SK-N-SH treated with all-trans-retinoic acid at 6 μM for 48 hours (cell line): ENCODE data around the gene GRID1.

Experiments
- ATAC-seq: fragments of 200-7000 bp; cut with Tn5 transposase; 3 replicates; pipeline ENCODE4 v1.9.1; 2020; ENCODE audit warnings: mild to moderate bottlenecking, moderate library complexity
- ARNTL ChIP-seq: fragments of 450-650 bp; formaldehyde crosslinking; IDR thresholded peaks from 2 replicates; pipeline ENCODE4 v1.5.0; 2020; ENCODE audit warnings: low read depth, mild to moderate bottlenecking, moderate library complexity, borderline replicate concordance
- BACH2 ChIP-seq: fragments of 250-450 bp; sonication (Bioruptor Pico); IDR thresholded peaks from 2 replicates; pipeline ENCODE4 v1.9.0; 2021; ENCODE audit warnings: mild to moderate bottlenecking, borderline replicate concordance
- CSDC2 ChIP-seq: fragments of 250-450 bp; sonication (Bioruptor Pico); IDR thresholded peaks from 2 replicates; pipeline ENCODE4 v1.5.0; 2020; ENCODE audit warnings: mild to moderate bottlenecking, moderate library complexity
- ESRRG ChIP-seq: fragments of 250-450 bp; sonication (Bioruptor Pico); IDR thresholded peaks from 2 replicates; pipeline ENCODE4 v1.6.1; 2021; ENCODE audit warnings: mild to moderate bottlenecking
- GLIS3 ChIP-seq: fragments of 250-450 bp; sonication (Bioruptor Pico); IDR thresholded peaks from 2 replicates; pipeline ENCODE4 v1.5.0; 2020; ENCODE audit warnings: mild to moderate bottlenecking, moderate library complexity
- ISL1 ChIP-seq: fragments of 250-450 bp; sonication (Bioruptor Pico); IDR thresholded peaks from 2 replicates; pipeline ENCODE4 v2.1.2; 2022; ENCODE audit warnings: mild to moderate bottlenecking, moderate library complexity
- OSR1 ChIP-seq: fragments of 250-450 bp; sonication (Bioruptor Pico); IDR thresholded peaks from 2 replicates; pipeline ENCODE4 v1.8.0; 2022; ENCODE audit warnings: moderate library complexity, mild to moderate bottlenecking, inconsistent platforms
- PPARA ChIP-seq: fragments of 250-450 bp; sonication (Bioruptor Pico); IDR thresholded peaks from 2 replicates; pipeline ENCODE4 v1.5.0; 2020; ENCODE audit warnings: mild to moderate bottlenecking, borderline replicate concordance
- RARB ChIP-seq: fragments of 250-450 bp; sonication (Bioruptor Pico); IDR thresholded peaks from 2 replicates; pipeline ENCODE4 v1.8.0; 2021; ENCODE audit warnings: mild to moderate bottlenecking, moderate library complexity
- SNAI2 ChIP-seq: fragments of 250-450 bp; sonication (Bioruptor Pico); IDR thresholded peaks from 2 replicates; pipeline ENCODE4 v1.5.0; 2020; ENCODE audit warnings: mild to moderate bottlenecking, moderate library complexity
- TCF4 ChIP-seq: fragments of 250-450 bp; sonication (Bioruptor Pico); IDR thresholded peaks from 2 replicates; pipeline ENCODE4 v1.8.0; 2021; ENCODE audit warnings: mild to moderate bottlenecking, moderate library complexity, borderline replicate concordance
- TOX ChIP-seq: fragments of 250-450 bp; sonication (Bioruptor Pico); IDR thresholded peaks from 2 replicates; pipeline ENCODE4 v1.8.0; 2021; ENCODE audit warnings: mild to moderate bottlenecking, moderate library complexity, borderline replicate concordance
- ZC3H10 ChIP-seq: fragments of 250-450 bp; sonication (Bioruptor Pico); IDR thresholded peaks from 2 replicates; pipeline ENCODE4 v1.5.1; 2021; ENCODE audit warnings: mild to moderate bottlenecking, moderate library complexity
- ZFP30 ChIP-seq: fragments of 450-650 bp; formaldehyde crosslinking; IDR thresholded peaks from 2 replicates; pipeline ENCODE4 v1.5.0; 2022; ENCODE audit warnings: mild to moderate bottlenecking, moderate library complexity
- ZNF565 ChIP-seq: fragments of 450-650 bp; formaldehyde crosslinking; conservative IDR thresholded peaks from 2 replicates; pipeline ENCODE4 v1.5.0; 2020; ENCODE audit warnings: low read depth, mild to moderate bottlenecking, moderate library complexity
- ZNF70 ChIP-seq: fragments of 450-650 bp; formaldehyde crosslinking; IDR thresholded peaks from 2 replicates; pipeline ENCODE4 v1.5.0; 2020; ENCODE audit warnings: mild to moderate bottlenecking, moderate library complexity
- ZNF8 ChIP-seq: fragments of 450-650 bp; formaldehyde crosslinking; IDR thresholded peaks from 2 replicates; pipeline ENCODE4 v1.5.0; 2020; ENCODE audit warnings: mild to moderate bottlenecking, moderate library complexity
- TF ChIP-seq, protein P1 (sequence below): fragments of 250-450 bp; sonication (Bioruptor Pico); IDR thresholded peaks from 2 replicates; pipeline ENCODE4 v1.5.0; 2020; ENCODE audit warnings: mild to moderate bottlenecking, moderate library complexity
- TF ChIP-seq, protein P2 (sequence below): fragments of 250-450 bp; sonication (Bioruptor Pico); IDR thresholded peaks from 2 replicates; pipeline ENCODE4 v1.5.1; 2020; ENCODE audit warnings: low read depth, mild to moderate bottlenecking, moderate library complexity
- TF ChIP-seq, protein P3 (sequence below): fragments of 250-450 bp; sonication (Bioruptor Pico); IDR thresholded peaks from 2 replicates; pipeline ENCODE4 v1.8.0; 2021; ENCODE audit warnings: low read depth, mild to moderate bottlenecking, moderate library complexity, borderline replicate concordance
- TF ChIP-seq, protein P4 (sequence below): fragments of 250-450 bp; sonication (Bioruptor Pico); IDR thresholded peaks from 2 replicates; pipeline ENCODE4 v1.5.1; 2021; ENCODE audit warnings: mild to moderate bottlenecking, moderate library complexity
- TF ChIP-seq, protein P5 (sequence below): fragments of 250-450 bp; sonication (Bioruptor Pico); IDR thresholded peaks from 2 replicates; pipeline ENCODE4 v1.8.0; 2020; ENCODE audit warnings: mild to moderate bottlenecking, moderate library complexity, borderline replicate concordance

GRID1 gene

DNA sequence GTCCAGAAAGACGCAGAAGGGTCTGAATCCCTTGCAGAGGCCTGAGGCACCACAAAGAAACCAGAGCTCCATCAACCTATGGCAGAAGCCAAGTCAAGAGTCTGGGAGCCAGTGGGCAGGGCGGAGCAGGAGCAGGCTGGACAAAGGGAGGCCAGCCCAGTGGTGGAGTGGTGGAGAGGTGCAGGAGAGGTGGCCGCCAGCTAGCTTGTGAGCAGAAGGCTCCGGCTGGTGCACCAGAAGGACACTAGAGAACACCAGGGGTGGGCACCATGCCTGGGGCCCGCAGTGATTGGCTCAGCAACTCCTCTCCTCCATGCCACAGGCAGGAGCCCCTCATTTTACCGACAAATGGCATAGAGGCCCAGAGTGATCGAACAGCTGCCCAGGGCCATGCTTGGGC, 186.6 kb downstream of the GRID1 start:
- ATAC-seq, result no peak
- TF ChIP-seq ZFP30 (CRISPR knock-in tag), result no peak
- no peak for TF ChIP-seq ZNF565 (CRISPR knock-in tag)
- TF ChIP-seq RARB (CRISPR knock-in tag), result no peak
- TF ChIP-seq, protein P1, sequence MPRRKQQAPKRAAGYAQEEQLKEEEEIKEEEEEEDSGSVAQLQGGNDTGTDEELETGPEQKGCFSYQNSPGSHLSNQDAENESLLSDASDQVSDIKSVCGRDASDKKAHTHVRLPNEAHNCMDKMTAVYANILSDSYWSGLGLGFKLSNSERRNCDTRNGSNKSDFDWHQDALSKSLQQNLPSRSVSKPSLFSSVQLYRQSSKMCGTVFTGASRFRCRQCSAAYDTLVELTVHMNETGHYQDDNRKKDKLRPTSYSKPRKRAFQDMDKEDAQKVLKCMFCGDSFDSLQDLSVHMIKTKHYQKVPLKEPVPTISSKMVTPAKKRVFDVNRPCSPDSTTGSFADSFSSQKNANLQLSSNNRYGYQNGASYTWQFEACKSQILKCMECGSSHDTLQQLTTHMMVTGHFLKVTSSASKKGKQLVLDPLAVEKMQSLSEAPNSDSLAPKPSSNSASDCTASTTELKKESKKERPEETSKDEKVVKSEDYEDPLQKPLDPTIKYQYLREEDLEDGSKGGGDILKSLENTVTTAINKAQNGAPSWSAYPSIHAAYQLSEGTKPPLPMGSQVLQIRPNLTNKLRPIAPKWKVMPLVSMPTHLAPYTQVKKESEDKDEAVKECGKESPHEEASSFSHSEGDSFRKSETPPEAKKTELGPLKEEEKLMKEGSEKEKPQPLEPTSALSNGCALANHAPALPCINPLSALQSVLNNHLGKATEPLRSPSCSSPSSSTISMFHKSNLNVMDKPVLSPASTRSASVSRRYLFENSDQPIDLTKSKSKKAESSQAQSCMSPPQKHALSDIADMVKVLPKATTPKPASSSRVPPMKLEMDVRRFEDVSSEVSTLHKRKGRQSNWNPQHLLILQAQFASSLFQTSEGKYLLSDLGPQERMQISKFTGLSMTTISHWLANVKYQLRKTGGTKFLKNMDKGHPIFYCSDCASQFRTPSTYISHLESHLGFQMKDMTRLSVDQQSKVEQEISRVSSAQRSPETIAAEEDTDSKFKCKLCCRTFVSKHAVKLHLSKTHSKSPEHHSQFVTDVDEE (CRISPR knock-in tag), result no peak
- no peak for TF ChIP-seq BACH2 (CRISPR knock-in tag)
- TF ChIP-seq ZC3H10 (CRISPR knock-in tag), result no peak
- no peak for TF ChIP-seq GLIS3 (CRISPR knock-in tag)
- TF ChIP-seq OSR1 (CRISPR knock-in tag), result no peak
- no peak for TF ChIP-seq PPARA
- no peak for TF ChIP-seq SNAI2 (CRISPR knock-in tag)
- TF ChIP-seq, protein P2, sequence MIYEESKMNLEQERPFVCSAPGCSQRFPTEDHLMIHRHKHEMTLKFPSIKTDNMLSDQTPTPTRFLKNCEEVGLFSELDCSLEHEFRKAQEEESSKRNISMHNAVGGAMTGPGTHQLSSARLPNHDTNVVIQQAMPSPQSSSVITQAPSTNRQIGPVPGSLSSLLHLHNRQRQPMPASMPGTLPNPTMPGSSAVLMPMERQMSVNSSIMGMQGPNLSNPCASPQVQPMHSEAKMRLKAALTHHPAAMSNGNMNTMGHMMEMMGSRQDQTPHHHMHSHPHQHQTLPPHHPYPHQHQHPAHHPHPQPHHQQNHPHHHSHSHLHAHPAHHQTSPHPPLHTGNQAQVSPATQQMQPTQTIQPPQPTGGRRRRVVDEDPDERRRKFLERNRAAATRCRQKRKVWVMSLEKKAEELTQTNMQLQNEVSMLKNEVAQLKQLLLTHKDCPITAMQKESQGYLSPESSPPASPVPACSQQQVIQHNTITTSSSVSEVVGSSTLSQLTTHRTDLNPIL, result no peak
- no peak for TF ChIP-seq TOX (CRISPR knock-in tag)

DNA sequence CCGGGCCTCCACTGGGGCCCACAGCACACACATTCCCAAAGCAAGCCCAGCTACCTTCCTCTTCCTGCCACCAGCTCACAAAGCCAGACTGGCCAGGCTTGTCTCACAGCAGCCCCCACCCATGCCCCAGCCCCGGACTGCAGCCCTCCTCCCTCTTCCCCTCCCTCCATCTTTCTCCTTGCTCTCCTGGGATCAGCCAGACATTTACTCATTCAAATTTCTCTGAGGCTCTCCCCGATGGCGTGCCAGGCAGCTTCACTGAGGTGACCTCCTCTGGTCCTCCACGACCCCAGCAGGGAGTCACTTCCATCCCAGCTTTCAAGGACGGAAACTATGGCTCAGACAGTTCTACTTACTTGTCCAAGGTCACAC, 187.5 kb downstream of the GRID1 start:
- no peak for ATAC-seq
- TF ChIP-seq RARB (CRISPR knock-in tag), result no peak
- TF ChIP-seq ZFP30 (CRISPR knock-in tag), result no peak
- TF ChIP-seq ZNF8 (CRISPR knock-in tag), result no peak
- TF ChIP-seq, protein P3, sequence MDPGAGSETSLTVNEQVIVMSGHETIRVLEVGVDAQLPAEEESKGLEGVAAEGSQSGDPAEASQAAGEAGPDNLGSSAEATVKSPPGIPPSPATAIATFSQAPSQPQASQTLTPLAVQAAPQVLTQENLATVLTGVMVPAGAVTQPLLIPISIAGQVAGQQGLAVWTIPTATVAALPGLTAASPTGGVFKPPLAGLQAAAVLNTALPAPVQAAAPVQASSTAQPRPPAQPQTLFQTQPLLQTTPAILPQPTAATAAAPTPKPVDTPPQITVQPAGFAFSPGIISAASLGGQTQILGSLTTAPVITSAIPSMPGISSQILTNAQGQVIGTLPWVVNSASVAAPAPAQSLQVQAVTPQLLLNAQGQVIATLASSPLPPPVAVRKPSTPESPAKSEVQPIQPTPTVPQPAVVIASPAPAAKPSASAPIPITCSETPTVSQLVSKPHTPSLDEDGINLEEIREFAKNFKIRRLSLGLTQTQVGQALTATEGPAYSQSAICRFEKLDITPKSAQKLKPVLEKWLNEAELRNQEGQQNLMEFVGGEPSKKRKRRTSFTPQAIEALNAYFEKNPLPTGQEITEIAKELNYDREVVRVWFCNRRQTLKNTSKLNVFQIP, result no peak
- TF ChIP-seq ISL1, result no peak
- no peak for TF ChIP-seq CSDC2 (CRISPR knock-in tag)
- no peak for TF ChIP-seq SNAI2 (CRISPR knock-in tag)
- TF ChIP-seq, protein P4, sequence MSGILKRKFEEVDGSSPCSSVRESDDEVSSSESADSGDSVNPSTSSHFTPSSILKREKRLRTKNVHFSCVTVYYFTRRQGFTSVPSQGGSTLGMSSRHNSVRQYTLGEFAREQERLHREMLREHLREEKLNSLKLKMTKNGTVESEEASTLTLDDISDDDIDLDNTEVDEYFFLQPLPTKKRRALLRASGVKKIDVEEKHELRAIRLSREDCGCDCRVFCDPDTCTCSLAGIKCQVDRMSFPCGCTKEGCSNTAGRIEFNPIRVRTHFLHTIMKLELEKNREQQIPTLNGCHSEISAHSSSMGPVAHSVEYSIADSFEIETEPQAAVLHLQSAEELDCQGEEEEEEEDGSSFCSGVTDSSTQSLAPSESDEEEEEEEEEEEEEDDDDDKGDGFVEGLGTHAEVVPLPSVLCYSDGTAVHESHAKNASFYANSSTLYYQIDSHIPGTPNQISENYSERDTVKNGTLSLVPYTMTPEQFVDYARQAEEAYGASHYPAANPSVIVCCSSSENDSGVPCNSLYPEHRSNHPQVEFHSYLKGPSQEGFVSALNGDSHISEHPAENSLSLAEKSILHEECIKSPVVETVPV, result no peak
- no peak for TF ChIP-seq GLIS3 (CRISPR knock-in tag)
- TF ChIP-seq, protein P2, result no peak
- no peak for TF ChIP-seq BACH2 (CRISPR knock-in tag)
- TF ChIP-seq OSR1 (CRISPR knock-in tag), result no peak
- TF ChIP-seq, protein P5, sequence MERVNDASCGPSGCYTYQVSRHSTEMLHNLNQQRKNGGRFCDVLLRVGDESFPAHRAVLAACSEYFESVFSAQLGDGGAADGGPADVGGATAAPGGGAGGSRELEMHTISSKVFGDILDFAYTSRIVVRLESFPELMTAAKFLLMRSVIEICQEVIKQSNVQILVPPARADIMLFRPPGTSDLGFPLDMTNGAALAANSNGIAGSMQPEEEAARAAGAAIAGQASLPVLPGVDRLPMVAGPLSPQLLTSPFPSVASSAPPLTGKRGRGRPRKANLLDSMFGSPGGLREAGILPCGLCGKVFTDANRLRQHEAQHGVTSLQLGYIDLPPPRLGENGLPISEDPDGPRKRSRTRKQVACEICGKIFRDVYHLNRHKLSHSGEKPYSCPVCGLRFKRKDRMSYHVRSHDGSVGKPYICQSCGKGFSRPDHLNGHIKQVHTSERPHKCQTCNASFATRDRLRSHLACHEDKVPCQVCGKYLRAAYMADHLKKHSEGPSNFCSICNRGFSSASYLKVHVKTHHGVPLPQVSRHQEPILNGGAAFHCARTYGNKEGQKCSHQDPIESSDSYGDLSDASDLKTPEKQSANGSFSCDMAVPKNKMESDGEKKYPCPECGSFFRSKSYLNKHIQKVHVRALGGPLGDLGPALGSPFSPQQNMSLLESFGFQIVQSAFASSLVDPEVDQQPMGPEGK (CRISPR knock-in tag), result no peak
- TF ChIP-seq TCF4 (CRISPR knock-in tag), result no peak
- TF ChIP-seq, protein P1 (CRISPR knock-in tag), result no peak
- no peak for TF ChIP-seq ESRRG (CRISPR knock-in tag)
- TF ChIP-seq PPARA, result no peak
- no peak for TF ChIP-seq ZNF70
- no peak for TF ChIP-seq ARNTL
